ENCODE results near the gene PNPLA7.
"Not testable (repeated sequence)": the region's sequence is repeated elsewhere in the genome, so short reads cannot be mapped to it uniquely, and the experiment has no call there.

Gene PNPLA7

DNA sequence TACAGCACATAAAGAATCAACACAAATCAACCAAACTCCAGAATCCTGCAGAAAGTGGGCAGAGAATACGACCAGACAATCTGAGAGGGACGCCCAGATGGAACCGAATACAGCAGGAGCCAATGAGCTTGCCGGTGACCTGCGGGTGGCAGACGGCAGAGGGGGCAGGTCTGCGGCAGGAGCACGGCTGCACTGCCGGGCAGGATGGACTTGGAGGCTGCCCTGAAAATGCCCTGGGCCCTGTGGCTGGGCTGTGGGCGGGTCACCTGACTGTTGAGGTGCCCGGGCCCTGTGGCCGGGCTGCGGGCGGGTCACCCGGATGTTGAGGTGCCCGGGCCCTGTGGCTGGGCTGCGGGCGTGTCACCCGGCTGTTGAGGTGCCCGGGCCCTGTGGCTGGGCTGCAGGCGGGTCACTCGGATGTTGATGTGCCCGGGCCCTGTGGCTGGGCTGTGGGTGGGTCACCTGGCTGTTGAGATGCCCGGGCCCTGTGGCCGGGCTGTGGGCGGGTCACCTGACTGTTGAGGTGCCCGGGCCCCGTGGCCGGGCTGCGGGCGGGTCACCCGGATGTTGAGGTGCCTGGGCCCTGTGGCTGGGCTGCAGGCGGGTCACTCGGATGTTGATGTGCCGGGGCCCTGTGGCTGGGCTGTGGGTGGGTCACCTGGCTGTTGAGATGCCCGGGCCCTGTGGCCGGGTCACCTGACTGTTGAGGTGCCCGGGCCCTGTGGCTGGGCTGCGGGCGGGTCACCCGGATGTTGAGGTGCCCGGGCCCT is 36.2 kb downstream of the PNPLA7 start:
- not testable (repeated sequence) for DNase-seq (ENCODE audit: low read depth)

GRCh38 chr9:137513136-137513535 is 37.1 kb downstream of the PNPLA7 start:
- not testable (repeated sequence) for DNase-seq (ENCODE audit: low read depth)

- no peak for DNase-seq (ENCODE audit: low read depth)
Observed at GRCh38 chr9:137511758-137512463, 38.3 kb downstream of the PNPLA7 start.

DNA sequence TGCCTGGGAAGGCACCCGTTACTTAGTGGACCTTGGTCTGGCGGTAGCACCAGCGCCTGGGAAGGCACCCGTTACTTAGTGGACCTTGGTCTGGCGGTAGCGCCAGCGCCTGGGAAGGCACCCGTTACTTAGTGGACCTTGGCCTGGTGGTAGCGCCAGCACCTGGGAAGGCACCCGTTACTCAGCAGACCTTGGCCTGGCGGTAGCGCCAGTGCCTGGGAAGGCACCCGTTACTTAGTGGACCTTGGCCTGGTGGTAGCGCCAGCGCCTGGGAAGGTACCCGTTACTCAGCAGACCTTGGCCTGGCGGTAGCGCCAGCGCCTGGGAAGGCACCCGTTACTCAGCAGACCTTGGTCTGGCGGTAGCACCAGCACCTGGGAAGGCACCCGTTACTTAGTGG is 39.1 kb downstream of the PNPLA7 start:
- DNase-seq (ENCODE audit: low read depth) = not testable (repeated sequence)

GRCh38 chr9:137509198-137509597 is 41.0 kb downstream of the PNPLA7 start:
- DNase-seq (ENCODE audit: low read depth) = no peak

GRCh38 chr9:137506702-137507171 is 43.5 kb downstream of the PNPLA7 start:
- peak; percentile 9 for DNase-seq (ENCODE audit: low read depth)

- no peak for DNase-seq (ENCODE audit: low read depth)
Observed at GRCh38 chr9:137506274-137506673, 43.9 kb downstream of the PNPLA7 start.

DNA sequence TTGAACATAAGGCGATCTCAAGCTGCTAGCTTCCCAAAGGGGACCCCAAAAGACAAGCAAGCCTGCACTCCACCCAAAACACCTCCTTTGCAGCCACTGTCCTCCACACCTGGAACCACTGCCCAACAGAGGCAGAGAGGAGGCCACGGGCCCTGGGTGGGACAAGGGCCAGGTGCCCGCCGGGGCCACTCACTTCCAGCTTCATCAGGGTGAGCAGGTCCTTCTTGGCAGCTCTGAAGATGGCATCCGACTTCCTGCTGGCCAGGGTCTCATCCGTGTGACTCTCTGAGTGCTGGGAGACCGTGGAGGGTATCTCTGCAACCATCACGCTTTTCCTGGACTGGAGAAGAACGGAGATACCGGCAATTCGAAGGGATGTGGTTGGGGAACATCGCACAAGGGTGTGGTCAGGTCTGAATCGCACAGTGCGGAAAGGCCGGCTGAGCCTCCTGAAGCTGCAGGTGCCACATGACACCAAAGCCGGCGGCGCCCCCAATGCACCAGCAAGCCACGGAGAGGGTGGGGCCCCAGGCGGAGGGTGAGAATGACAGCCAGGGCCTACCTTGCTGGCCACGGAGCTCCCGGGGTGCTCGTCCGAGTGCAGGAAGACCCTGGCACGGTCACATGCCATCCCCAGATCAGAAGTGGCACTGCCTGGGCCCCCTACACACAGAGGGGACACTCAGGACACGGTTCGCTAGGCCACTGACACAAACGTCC is 44.6 kb downstream of the PNPLA7 start:
- DNase-seq (ENCODE audit: low read depth) = no peak

DNA sequence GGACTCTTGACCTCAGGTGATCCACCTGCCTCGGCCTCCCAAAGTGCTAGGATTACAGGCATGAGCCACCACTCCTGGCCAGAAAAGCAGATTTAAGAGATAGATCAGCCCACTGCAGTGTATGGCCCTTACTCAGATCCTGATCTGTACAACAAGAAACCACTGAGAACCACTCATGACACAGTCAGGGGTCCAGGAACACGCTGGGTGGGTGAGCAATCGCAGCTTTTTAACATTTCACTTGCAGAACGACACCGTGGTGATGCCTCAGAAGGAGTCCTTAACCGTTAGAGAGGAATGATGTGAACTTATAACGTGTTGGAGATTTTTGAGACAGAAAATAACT is 45.8 kb downstream of the PNPLA7 start:
- no peak for DNase-seq (ENCODE audit: low read depth)

GRCh38 chr9:137502008-137502911 is 47.9 kb downstream of the PNPLA7 start:
- peak; percentile 21 for DNase-seq (ENCODE audit: low read depth)

- DNase-seq (ENCODE audit: low read depth) = no peak
Observed at GRCh38 chr9:137501457-137501856, 48.7 kb downstream of the PNPLA7 start.

DNA sequence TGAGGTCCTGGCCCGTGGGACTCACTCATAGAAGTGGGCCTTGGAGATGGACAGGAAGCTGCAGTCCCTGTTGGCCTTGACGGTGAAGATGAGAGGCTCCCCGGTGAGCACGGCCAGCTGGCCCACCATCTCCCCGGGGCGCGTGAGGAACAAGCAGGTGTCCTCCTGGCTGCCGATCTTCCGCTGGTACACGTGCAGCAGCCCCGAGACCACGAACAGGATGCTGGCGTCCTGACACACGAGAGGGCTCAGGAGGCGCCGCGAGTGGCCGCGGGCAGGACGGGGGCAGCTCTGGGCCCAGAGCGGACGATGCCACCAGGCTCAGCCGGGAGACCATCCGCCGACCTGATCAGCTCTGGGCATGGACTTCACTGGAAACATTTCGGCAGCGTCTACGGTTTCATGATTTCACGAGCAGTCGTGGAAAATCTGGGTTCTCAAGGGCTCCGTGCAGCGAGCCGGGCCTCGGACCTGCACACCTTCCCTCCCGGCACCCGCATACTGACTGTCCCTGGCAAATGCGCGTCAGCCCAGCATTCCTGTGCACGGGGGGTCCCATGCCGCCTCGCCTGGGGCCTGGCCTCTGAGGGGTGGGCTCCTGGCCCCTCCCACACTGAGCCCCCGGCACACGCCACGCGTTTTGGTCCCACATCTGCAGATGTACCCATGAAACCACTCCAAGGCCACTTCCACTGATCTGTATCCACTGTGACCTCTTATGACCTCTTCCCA is 49.4 kb downstream of the PNPLA7 start:
- no peak for DNase-seq (ENCODE audit: low read depth)

DNA sequence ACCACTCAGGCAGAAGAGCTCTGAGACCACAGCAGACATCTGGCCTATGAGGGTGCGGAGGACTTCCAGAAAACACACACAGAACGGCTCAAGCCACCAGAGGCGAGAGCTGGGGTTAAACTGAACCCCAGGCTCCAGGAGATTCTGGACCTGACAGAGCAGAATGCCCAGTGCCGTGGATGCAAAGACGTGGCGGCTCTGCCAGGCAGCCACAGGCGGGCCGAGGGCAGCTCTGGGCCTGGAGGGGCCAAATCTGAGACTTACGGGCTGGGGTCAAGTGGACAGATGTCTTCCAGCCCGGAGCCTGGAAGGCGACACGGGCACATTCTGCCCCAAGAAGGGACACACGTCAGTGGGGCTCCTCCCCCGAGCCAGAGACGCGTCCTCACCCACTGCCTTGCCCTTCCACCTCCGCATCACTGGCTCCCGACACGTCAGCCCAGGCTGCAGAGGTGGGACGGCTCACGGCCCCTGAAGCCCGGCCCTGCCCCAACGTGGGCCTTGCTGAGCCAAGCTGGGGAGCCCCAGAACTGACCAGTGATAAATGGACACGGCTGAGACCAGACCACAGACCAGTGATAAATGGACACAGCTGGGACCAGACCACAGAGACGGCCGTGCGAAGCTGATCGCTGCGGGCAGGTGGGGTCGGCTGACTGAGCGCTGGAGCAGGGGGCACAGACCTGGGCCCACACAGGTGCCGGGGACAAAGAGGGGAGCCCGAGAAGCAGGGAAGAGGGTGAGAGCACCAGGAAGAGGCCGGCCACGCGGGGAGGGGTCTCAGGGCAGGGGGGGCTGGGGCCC is 50.1 kb downstream of the PNPLA7 start:
- no peak for DNase-seq (ENCODE audit: low read depth)

DNA sequence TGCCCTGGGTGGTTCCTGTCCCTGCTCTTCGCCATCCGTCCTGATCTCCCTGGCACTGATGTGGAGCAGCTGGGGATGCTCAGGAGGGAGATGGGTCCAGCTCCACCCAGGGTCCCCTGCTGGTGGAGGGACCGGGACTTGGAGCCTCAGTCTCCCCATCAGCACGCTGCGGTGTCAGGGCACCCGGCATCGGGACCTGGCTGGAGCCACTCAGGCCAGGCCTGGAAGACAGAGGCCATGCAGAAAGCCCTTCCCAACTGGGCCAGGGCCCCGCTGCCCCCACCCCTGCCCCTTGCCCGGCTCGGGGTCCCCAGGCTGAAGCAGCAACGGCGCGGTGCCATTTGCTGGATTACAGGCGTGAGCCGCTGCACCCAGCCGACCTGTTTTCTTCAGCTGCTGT is 50.8 kb downstream of the PNPLA7 start:
- no peak for DNase-seq (ENCODE audit: low read depth)

GRCh38 chr9:137498720-137499150 is 51.5 kb downstream of the PNPLA7 start:
- DNase-seq (ENCODE audit: low read depth) = no peak

GRCh38 chr9:137497921-137498719 is 52.1 kb downstream of the PNPLA7 start:
- no peak for DNase-seq (ENCODE audit: low read depth)

DNA sequence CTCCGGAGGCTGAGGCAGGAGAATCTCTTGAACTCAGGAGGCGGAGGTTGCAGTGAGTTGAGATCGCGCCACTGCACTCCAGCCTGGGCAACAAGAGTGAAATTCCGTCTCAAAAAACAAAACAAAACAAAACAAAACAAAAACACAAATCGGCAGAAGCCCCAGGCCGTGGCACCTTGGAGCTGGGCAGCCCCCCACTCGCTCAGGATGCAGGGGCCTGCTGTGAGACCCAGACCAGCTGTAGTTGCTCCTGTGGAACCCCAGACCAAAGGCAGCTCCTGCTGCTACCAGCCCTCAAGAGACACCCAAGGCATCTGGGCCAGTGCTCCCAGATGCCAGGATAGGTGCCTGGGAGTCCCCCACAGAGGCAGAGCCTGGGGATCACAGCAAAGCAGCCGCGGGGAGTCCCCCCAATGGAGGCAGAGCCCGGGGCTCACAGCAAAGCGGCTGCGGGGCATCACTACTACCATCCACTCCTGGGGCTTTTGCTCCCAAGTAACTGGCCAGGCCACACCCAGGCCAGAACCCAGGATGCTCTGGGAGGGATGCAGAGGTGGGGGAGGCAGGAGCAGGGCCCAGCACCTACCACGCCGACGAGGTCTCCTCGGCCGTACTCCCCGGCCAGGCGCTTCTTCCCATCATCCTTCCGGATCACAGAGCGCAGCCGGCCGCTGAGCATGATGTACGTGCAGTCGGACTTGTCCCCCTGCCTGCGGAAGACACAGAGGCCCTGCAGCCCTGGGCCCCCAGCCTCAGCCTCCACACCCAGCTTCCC is 53.4 kb downstream of the PNPLA7 start:
- DNase-seq (ENCODE audit: low read depth) = no peak

DNA sequence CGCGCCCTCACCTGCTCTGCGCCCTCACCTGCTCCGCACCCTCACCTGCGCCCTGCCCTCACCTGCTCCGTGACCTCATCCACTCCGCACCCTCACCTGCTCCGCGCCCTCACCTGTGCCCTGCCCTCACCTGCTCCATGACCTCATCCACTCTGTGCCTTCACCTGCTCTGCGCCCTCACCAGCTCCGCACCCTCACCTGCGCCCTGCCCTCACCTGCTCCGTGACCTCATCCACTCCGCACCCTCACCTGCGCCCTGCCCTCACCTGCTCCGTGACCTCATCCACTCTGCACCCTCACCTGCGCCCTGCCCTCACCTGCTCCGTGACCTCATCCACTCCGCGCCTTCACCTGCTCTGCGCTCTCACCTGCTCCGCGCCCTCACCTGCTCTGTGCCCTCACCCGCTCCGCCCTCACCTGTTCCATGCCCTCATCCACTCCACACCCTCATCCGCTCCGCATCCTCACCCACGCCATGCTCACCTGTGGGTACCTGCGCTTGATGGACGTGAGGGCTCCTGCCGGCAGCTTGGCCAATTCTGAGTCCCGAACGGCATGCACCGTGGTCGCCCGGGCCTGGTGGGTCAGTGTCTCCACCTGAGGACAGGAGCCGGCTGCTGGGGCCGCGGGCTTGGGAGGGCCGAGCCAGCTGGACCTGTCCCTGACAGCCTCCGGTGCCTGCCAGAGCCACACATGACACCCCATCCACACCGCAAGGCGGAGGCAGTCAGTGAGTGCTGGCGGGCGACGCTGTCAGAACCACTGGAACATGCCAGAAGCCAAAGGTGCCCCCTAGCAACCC is 55.5 kb downstream of the PNPLA7 start:
- DNase-seq (ENCODE audit: low read depth) = no peak
